Gastroesophageal sphincter (tissue), 3 donors: Measurements from ENCODE around the gene PCED1B.

Source experiments
- CTCF ChIP-seq, 4 experiments: fragments of 200-600 bp in 2 of 4; fragments of 450-650 bp in 2 of 4; sonication (generic) in 1 of 4; IDR thresholded peaks; one replicate each; pipeline ENCODE4 v1.5.1; 2017 to 2019; ENCODE audit warnings: antibody characterized with exemption in 4 of 4, mild to moderate bottlenecking in 2 of 4, moderate library complexity in 2 of 4
- POLR2A ChIP-seq, 2 donors: fragments of 450-650 bp; IDR thresholded peaks; one replicate each; pipeline ENCODE4 v1.6.1; 2017; ENCODE audit warnings: antibody characterized with exemption in 2 of 2, mild to moderate bottlenecking in 2 of 2, moderate library complexity in 1 of 2

- TF ChIP-seq POLR2A (IDR thresholded peaks at IDR 0.05) (no peak), CTCF (IDR thresholded peaks at IDR 0.05) (no peak)
Measured at GRCh38 chr12:47147739-47148138, 68.3 kb downstream of the PCED1B start.
